Transverse colon (tissue), 4 donors: ENCODE results near the gene C16orf89. TPM values are rescaled to one million over a fixed set of nuclear protein-coding genes. Genes with fewer than 3 reads are reported as not detected.
"Not testable (repeated sequence)": the region's sequence is repeated elsewhere in the genome, so short reads cannot be mapped to it uniquely, and the experiment has no call there.

Experiments
- DNase-seq: peaks from one replicate; pipeline ENCODE4 v3.0.0-alpha.2; 2019
- H3K27ac ChIP-seq, 4 donors: fragments of 200-600 bp; sonication (generic); 2 replicates each; pipeline ENCODE4 v1.5.1; 2016 to 2018; ENCODE audit warnings: inconsistent platforms in 4 of 4
- H3K27me3 ChIP-seq: fragments of 200-600 bp; sonication (generic); 2 replicates; pipeline ENCODE4 v1.5.1; 2017; ENCODE audit warnings: inconsistent platforms
- H3K36me3 ChIP-seq, 4 donors: fragments of 200-600 bp; sonication (generic); 2 replicates each; pipeline ENCODE4 v1.5.1; 2017 to 2019; ENCODE audit warnings: inconsistent platforms in 4 of 4
- H3K4me1 ChIP-seq, 4 donors: fragments of 200-600 bp; sonication (generic); 2 replicates each; pipeline ENCODE4 v1.5.1; 2017 to 2020; ENCODE audit warnings: inconsistent platforms in 4 of 4
- H3K4me3 ChIP-seq, 4 donors: fragments of 200-600 bp; sonication (generic); 1 replicate in 1 of 4; 2 replicates in 3 of 4; pipeline versions ENCODE4 v1.5.1 to v1.6.1; 2017 to 2019; ENCODE audit warnings: inconsistent platforms in 4 of 4
- H3K9me3 ChIP-seq, 2 donors: fragments of 200-600 bp; sonication (generic); 2 replicates each; pipeline ENCODE4 v1.5.1; 2017 to 2019; ENCODE audit warnings: inconsistent platforms in 2 of 2
- EP300 ChIP-seq: sonication (generic); formaldehyde crosslinking; IDR thresholded peaks from one replicate; pipeline ENCODE4 v1.6.1; 2017; ENCODE audit warnings: antibody characterized with exemption, low read depth
- POLR2A ChIP-seq: fragments of 450-650 bp; IDR thresholded peaks from one replicate; pipeline ENCODE4 v1.6.1; 2016; ENCODE audit warnings: antibody characterized with exemption, mild to moderate bottlenecking, moderate library complexity
- POLR2AphosphoS5 ChIP-seq, 3 donors: sonication (generic); formaldehyde crosslinking; IDR thresholded peaks; one replicate each; pipeline ENCODE4 v1.6.1; 2016; ENCODE audit warnings: antibody characterized with exemption in 3 of 3
- WGBS, 2 donors: methylation state at CpG; one replicate each; pipeline ENCODE4 v1.1.5; 2018; ENCODE audit warnings: low coverage in 1 of 2; 5-methylcytosine and 5-hydroxymethylcytosine counted together
- in situ Hi-C, 4 donors: fragments of 200-750 bp; cut with MboI; loops; one replicate each; pipeline versions ENCODE4 v1.15.0 to v1.15.1; 2017; ENCODE audit warnings: low sequenced_read_pairs in 3 of 4, low pct_ligation_motif_present in 1 of 4, low pct_unique_long_range_greater_than_20kb in 1 of 4
- intact Hi-C: fragments of 100-400 bp; cut with DNase I; formaldehyde crosslinking; loops from one replicate; pipeline ENCODE4 v1.15.1; 2023; ENCODE audit warnings: low total_unique reads
- total RNA-seq, 4 donors: library from RNA; depleted of rRNA; stranded (reverse); fragments of >200 nt; gene quantifications; one replicate each; pipeline ENCODE4 v1.1.0, GENCODE V29; 2016
- TF ChIP-seq, protein P1 (sequence below), 5 experiments: fragments of 200-600 bp in 3 of 5; fragments of 450-650 bp in 2 of 5; sonication (generic) in 3 of 5; IDR thresholded peaks; 1 replicate in 2 of 5; 2 replicates in 3 of 5; pipeline ENCODE4 v1.5.1; 2016 to 2017; ENCODE audit warnings: antibody characterized with exemption in 5 of 5, inconsistent platforms in 3 of 5, mild to moderate bottlenecking in 2 of 5, moderate library complexity in 1 of 5

C16orf89 gene
- 1 to 10 TPM in 2 of 4 donors, not detected in 2; 1.5 to 8.6 TPM for total RNA-seq

- Histone ChIP-seq H3K36me3 (no peaks in the 10 kb centered on the region), H3K4me1 (peaks cover 4 to 23% (median 10%) of the 10 kb centered on the region in 4 donors), H3K27me3 (no peaks in the 10 kb centered on the region), H3K9me3 (no peaks in the 10 kb centered on the region), H3K4me3 (peak within 1 kb of the TSS in 1 of 4 donors; percentile 4), H3K27ac (peak within 1 kb of the TSS in 2 of 4 donors; percentile 13 to 37)
- intact Hi-C loops (no loop called here), in situ Hi-C loops (no loop called here)
- DNase-seq, result no peak
- TF ChIP-seq POLR2AphosphoS5 (IDR thresholded peaks at IDR 0.05) (no peak), EP300 (no peak), POLR2A (no peak)
- TF ChIP-seq, protein P1, sequence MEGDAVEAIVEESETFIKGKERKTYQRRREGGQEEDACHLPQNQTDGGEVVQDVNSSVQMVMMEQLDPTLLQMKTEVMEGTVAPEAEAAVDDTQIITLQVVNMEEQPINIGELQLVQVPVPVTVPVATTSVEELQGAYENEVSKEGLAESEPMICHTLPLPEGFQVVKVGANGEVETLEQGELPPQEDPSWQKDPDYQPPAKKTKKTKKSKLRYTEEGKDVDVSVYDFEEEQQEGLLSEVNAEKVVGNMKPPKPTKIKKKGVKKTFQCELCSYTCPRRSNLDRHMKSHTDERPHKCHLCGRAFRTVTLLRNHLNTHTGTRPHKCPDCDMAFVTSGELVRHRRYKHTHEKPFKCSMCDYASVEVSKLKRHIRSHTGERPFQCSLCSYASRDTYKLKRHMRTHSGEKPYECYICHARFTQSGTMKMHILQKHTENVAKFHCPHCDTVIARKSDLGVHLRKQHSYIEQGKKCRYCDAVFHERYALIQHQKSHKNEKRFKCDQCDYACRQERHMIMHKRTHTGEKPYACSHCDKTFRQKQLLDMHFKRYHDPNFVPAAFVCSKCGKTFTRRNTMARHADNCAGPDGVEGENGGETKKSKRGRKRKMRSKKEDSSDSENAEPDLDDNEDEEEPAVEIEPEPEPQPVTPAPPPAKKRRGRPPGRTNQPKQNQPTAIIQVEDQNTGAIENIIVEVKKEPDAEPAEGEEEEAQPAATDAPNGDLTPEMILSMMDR (IDR thresholded peaks at IDR 0.05), result no peak
- 77% methylated on average over 5 of the region's 10 CpGs; no CpG with 5 or more reads in 1 of the 2 donors for WGBS, 2 donors
These were observed at the start of gene C16orf89 for GRCh38 chr16:5065813-5066212. Gene C16orf89 (minus strand): TSS chr16:5065956. CDS start chr16:5065908, 48 bp downstream.

GRCh38 chr16:5110933-5111332 lies 45.2 kb upstream of the C16orf89 start:
- H3K36me3 ChIP-seq, in situ Hi-C loops, H3K9me3 ChIP-seq, H3K27ac ChIP-seq, H3K4me3 ChIP-seq, DNase-seq, intact Hi-C loops, H3K4me1 ChIP-seq, H3K27me3 ChIP-seq: not testable (repeated sequence)
- 88% methylated on average over 10 of the region's 10 CpGs; no CpG with 5 or more reads in 1 of the 2 donors for WGBS, 2 donors

- Histone ChIP-seq H3K4me1 (no peaks in the 10 kb centered on the region), H3K9me3 (no peaks in the 10 kb centered on the region), H3K27ac (no peak overlapping the region), H3K27me3 (no peaks in the 10 kb centered on the region), H3K4me3 (no peak overlapping the region), H3K36me3 (no peaks in the 10 kb centered on the region)
- in situ Hi-C loops (no loop called here), intact Hi-C loops (no loop called here)
- TF ChIP-seq POLR2A, result no peak
- TF ChIP-seq, protein P1 (IDR thresholded peaks at IDR 0.05), result no peak
- TF ChIP-seq EP300, result no peak
- no peak for TF ChIP-seq POLR2AphosphoS5 (IDR thresholded peaks at IDR 0.05)
- WGBS, 2 donors, result 88% methylated on average over 6 of the region's 27 CpGs; no CpG with 5 or more reads in 1 of the 2 donors
- DNase-seq, result no peak
These were observed 42.9 kb upstream of the C16orf89 start for GRCh38 chr16:5108505-5109158.

DNA sequence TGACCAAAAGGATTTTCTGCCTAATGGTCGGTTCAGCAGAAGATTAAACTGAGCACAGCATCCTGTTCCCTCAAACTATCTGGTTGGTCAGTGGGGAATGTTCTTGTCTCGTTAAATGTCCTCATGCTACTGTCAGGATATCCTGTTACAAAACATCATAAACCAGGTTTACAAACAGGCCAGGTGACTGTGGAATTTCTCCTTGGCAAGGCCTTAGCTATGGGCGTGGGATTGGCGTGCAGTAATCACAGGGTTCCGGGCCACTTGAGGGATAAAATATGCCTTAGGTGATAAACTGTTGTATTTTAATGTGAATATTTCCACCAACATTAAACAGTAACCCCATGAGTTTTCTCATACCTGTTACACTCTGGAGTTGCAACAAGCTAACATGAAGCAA lies 39.3 kb upstream of the C16orf89 start:
- H3K27ac ChIP-seq, H3K27me3 ChIP-seq, DNase-seq, H3K4me3 ChIP-seq, H3K9me3 ChIP-seq, H3K36me3 ChIP-seq, intact Hi-C loops, H3K4me1 ChIP-seq, in situ Hi-C loops: not testable (repeated sequence)
- 43% methylated on average over 5 of the region's 5 CpGs; no CpG with 5 or more reads in 1 of the 2 donors for WGBS, 2 donors

DNA sequence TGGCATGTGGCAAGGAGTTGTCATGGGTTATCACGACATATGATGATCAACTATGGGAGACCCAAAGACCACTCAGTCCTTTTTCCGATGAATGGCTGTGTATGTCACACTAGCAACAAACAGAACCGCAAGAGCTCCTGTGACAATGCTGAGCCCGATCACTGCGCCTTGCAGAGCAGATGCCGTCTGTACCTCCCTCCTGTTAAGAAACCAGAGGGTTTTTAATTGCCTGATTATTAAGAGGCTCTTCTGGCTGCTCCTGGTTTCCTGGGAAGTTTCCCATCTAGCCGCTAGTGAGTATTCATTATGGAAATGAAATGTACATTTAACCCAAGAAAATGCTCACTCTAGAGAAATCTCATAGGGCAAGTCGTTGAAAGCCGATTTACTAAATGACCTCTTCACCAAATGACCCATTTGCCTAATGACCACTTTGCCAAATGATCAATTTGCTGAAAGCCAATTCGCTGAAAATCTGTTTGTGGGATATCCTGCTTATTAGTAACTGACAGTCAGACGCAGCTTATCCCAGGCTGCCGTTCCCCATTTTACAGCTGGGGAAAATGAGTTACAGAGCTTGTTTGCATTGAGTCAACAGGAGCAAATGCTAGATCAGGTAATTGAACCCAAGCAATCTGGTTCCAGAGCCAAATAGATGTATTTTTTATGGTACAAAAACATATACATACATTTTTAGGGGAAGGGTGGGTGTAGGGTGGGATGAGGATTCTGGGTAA lies 37.7 kb upstream of the C16orf89 start:
- H3K36me3 ChIP-seq, H3K27me3 ChIP-seq, DNase-seq, intact Hi-C loops, H3K9me3 ChIP-seq, H3K4me3 ChIP-seq, H3K27ac ChIP-seq, in situ Hi-C loops, H3K4me1 ChIP-seq: not testable (repeated sequence)
- whole genome bisulfite sequencing, 2 donors, result 83 to 86% methylated on average over 5 to 12 of the region's 12 CpGs

- 13% methylated on average over 4 of the region's 4 CpGs; no CpG with 5 or more reads in 1 of the 2 donors for WGBS, 2 donors
- Histone ChIP-seq H3K27ac (peak overlapping the region; percentile 80 to 89 (median 86)), H3K4me1 (peaks cover 0 to 11% (median 5%) of the 10 kb centered on the region in 4 donors), H3K4me3 (peak overlapping the region in 2 of 4 donors; percentile 53 to 66)
- intact Hi-C loops, result loop anchor here (10.0 kb wide), 1 partner anchor 744 kb away; the partner anchor contains the start of gene PAM16
- H3K27me3 ChIP-seq, H3K36me3 ChIP-seq, in situ Hi-C loops, DNase-seq, H3K9me3 ChIP-seq: not testable (repeated sequence)
These were observed 33.4 kb upstream of the C16orf89 start for GRCh38 chr16:5099174-5099573.
